HG03571 (cell line): ENCODE results near the gene SPATA31D3.
"Not testable (repeated sequence)": the region's sequence is repeated elsewhere in the genome, so short reads cannot be mapped to it uniquely, and the experiment has no call there.

Experiments
- ATAC-seq: cut with Tn5 transposase; IDR thresholded peaks from one replicate; pipeline ENCODE4 v1.9.1; 2021; ENCODE audit not compliant: unreplicated experiment

The SPATA31D3 gene

DNA sequence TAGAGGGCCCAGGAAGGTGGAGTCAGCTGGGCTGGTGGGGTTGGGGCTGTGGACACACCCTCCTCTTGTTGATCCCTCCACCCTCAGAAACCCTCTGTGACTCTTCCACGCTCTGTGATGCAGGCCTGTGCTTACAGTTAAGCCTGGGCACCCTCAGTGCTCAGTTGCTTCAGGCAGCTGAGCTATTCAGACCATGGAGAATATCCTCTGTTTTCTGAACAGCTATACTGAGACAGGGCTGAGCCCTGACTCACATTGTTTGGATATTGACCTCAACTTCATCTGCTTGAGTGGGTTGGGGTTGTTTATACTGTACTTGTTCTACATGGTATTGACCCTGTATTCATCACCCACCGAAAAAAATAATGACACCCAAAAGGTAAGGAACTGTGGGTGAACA, at the start of gene SPATA31D3:
TSS of gene SPATA31D3 (plus strand) at position 108 of the 400 bp plus-strand sequence. CDS start at position 194, 86 bp downstream.
- not testable (repeated sequence) for ATAC-seq

DNA sequence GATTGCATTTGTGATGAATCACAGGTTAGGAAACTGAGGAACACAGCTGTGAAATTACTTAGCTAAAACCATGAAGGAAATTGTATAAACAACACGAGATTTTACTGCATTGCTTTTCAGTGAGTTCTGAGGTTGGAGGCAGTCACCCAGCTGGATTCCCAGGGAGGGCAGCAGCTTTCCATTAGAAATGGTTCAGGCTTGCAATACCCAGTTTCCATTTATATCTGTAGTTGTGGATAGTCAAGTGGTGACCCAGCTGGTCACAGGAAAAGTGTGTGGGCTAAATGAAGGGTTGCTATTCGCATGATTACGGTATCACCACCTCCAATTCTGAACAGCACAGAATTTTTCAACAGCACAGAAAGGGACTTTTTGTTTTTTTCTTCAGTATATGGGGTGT, 49.4 kb upstream of the SPATA31D3 start:
- no peak for ATAC-seq

DNA sequence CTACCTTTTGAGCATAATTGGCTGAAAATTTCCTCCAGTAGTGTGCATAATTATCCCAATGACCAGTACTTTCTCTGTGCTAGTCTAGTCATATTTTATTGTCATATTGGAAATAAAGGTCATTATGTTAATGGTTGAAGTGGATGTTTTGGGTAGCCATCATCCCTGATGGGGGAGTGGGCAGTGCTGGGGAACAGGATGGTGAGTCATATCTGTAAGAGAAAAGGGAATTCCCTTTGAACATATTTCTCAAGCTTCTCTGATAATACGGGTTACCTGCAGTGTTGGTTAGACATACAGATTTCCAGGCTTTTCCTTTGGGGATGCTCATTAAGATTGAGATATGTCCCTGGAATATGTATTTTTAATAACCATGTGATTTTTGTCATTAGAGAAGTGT, 48.4 kb upstream of the SPATA31D3 start:
- ATAC-seq, result no peak

DNA sequence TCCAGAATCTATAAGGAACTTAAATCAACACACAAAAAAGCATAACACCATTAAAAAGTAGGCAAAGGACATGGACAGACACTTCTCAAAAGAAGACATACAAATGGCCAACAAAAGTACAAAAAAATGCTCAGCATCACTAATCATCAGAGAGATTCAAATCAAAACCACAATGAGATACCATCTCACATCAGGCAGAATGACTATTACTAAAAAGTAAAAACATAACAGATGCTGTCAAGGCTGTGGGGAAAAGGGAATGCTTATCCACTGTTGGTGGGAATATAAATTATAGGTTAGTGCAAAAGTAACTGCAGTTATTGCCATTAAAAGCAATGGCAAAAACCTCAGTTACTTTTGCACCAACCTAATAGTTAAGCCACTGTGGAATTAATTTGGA, 47.2 kb upstream of the SPATA31D3 start:
- ATAC-seq, result no peak

DNA sequence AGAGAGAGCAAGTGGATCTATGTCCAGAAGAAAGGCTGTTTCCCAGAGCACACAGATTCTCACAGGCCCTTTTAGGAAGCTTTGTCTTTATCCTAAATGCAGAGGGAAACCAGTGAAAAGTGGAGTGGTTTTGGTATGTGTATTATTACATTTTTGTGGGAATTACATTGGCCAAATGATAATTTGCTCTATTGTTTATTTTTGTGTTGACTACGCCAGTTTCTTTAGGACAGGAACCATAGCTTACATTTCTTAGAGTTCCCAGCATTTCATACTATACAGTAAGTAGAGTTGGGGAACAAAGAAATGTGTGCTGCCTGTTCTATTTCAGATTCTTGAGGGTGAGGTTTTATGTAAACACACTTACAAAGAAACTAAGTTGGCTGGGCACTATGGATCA, 44.4 kb upstream of the SPATA31D3 start:
- no peak for ATAC-seq

DNA sequence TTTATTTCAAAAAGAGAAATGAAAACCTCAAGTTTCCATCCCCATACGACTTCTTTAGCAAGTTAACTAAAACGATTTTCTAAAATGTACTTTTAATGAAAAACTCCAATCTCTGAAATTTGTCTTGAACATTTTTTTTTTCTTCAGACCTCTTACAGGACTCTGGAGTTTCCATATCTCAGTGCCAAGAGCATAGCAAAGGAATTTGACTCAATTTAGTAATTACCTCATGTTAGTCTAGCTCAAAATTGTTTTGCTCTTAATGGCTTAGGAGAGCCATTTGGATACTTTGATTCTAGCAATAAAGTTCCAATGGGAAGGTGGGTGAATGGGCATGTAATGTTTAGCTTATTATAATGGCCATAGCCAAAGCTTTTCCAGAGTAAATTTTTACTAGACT, 41.1 kb upstream of the SPATA31D3 start:
- no peak for ATAC-seq

DNA sequence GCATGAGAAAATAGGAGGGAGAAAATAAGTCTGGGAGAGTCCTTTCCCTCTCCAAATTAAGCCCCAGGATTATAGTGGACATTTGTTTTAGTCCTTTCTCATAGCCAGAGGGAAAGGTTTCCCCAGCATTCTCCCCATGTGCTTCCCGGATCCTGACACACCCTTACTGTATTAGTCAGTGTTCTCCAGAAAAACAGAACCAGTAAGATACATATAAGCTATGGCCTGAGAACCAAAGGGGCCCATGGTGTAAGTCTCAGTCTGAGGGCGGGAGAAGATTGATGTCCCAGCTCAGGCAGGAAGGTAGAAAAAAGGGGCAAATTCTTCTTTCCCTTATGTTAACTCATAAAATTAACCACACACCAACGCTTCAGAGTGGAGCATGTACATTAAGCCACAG, 40.7 kb upstream of the SPATA31D3 start:
- no peak for ATAC-seq

DNA sequence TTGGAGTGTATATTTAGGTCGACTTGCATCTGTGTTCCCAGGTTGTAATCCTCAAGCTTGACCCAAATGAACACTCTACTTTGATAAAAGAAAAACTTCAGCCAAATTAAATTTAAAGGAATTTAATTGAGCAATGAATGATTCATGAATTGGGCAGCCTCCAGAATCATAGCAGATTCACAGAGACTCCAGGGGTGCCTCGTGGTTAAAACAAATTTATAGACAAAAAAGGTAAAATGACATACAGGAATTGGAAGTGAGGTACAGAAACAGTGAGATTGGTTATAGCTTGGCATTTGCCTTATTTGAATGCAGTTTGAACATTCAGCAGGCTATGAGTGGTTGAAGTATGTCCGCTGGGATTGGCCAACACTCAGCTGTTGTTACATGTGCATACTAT, 36.6 kb upstream of the SPATA31D3 start:
- ATAC-seq, result no peak

DNA sequence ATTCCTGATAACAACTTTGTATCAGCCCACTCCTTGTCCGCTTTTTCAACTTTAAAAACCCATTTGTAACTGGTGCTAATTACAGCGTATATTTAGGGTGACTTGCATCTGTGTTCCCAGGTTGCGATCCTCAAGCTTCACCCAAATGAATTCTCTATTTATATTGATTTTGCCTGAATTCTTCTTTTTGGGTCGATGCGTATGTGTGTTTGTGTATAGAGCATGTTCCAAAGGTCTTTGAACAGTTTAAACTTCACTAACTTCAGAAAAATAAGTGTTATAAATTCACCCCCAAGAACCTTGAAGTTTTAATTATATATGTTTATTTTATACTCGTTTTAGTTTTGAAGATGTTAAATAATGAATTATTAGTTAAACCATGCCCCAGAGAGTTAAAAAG, 31.2 kb upstream of the SPATA31D3 start:
- ATAC-seq, result no peak

DNA sequence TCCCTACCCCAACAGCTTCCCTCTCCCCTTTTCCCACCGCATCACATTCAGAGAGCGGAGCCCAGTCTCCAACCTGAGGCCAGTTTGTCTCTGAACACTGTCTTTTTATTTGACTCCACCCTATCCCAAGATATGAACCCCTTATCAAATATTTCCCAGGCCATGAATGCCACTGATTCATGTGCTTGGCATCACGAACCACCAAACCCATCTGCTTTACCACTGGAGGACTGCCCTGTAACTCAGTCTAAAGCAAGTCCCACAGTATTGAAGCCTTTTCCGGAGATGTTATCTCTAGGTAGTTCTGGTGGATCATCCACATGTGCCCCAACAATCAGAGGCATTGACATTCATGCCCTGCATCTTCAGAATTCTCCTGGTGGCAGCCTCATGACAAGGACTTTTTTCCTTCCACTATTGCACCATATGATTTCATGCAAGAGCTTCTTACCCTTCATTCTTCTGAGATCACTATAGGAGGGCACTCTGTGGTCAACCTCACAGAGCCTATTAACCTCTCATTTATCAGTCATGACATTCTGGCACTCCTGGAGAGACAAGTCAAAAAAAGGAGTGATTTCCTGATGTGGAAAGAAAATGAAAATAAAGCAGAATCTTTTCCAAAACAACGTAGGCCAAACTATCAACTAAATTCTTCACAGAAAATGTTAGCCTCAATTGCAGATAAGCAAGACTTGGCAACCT, 27.3 kb upstream of the SPATA31D3 start:
- no peak for ATAC-seq

DNA sequence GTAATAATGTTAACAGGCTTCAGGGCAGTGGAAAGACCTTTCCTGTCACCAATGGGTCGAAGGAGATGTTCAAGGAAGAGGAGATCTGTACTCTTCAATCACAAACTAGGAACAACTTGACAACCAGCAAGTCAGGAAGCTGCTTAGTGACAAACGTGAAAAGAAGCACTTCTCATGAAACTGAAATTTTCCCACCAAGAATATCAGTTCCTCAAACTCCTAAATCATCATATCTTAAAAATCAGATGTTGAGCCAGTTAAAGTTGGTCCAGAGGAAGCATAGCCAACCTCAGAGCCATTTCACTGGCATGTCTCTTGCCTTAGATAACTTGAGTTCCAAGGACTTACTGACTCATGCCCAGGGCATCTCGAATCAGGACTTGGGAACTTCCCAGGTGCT, 24.8 kb upstream of the SPATA31D3 start:
- not testable (repeated sequence) for ATAC-seq

DNA sequence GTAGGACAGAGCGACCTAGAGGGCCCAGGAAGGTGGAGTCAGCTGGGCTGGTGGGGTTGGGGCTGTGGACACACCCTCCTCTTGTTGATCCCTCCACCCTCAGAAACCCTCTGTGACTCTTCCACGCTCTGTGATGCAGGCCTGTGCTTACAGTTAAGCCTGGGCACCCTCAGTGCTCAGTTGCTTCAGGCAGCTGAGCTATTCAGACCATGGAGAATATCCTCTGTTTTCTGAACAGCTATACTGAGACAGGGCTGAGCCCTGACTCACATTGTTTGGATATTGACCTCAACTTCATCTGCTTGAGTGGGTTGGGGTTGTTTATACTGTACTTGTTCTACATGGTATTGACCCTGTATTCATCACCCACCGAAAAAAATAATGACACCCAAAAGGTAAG, 15.0 kb upstream of the SPATA31D3 start, which contains the start of gene SPATA31D4:
TSS of gene SPATA31D4 (plus strand) at position 124 of the 400 bp plus-strand sequence. CDS start at position 210, 86 bp downstream.
- ATAC-seq, result not testable (repeated sequence)

DNA sequence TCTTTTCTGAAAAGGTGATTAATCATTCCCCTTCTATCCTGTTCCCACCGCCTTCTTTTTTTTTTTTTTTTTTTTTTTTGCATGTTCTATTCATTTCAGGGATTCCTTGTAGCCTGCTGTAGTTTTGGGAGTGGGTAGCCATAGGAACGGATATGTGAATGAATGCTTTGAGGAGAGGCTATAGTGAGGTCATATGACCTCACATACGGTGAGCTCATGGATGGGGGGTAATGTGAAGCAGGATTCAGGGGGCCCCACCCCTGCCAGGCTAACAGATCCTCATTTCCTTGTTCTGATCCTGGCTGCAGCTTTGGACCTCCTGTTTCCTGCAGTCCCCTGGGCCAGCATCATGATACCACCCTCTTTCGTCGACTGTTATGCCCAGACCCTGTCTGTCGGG, 13.2 kb upstream of the SPATA31D3 start:
- not testable (repeated sequence) for ATAC-seq

DNA sequence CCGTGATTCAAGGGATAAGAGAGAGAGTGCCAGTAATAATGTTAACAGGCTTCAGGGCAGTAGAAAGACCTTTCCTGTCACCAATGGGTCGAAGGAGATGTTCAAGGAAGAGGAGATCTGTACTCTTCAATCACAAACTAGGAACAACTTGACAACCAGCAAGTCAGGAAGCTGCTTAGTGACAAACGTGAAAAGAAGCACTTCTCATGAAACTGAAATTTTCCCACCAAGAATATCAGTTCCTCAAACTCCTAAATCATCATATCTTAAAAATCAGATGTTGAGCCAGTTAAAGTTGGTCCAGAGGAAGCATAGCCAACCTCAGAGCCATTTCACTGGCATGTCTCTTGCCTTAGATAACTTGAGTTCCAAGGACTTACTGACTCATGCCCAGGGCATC, 9.8 kb upstream of the SPATA31D3 start:
- ATAC-seq, result not testable (repeated sequence)

DNA sequence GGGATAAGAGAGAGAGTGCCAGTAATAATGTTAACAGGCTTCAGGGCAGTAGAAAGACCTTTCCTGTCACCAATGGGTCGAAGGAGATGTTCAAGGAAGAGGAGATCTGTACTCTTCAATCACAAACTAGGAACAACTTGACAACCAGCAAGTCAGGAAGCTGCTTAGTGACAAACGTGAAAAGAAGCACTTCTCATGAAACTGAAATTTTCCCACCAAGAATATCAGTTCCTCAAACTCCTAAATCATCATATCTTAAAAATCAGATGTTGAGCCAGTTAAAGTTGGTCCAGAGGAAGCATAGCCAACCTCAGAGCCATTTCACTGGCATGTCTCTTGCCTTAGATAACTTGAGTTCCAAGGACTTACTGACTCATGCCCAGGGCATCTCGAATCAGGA, 5.3 kb downstream of the SPATA31D3 start:
- not testable (repeated sequence) for ATAC-seq

DNA sequence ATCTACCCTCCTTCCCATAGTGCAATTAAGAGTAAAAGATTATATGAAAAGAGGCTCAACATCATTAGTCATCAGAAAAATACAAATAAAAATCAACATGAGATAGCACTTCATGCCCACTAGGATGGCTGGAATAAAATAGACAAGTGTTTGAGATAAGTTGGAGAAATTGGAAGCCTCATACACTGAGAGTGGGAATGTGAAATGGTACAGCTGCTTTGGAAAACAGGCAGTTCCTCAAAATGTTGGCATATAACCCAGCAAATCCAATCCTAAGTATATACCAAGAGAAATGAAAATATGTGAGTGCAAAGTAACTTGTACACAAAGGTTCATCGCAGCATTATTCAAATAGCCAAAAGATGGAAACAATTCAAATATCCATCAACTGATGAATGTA, 9.8 kb downstream of the SPATA31D3 start:
- ATAC-seq, result no peak

DNA sequence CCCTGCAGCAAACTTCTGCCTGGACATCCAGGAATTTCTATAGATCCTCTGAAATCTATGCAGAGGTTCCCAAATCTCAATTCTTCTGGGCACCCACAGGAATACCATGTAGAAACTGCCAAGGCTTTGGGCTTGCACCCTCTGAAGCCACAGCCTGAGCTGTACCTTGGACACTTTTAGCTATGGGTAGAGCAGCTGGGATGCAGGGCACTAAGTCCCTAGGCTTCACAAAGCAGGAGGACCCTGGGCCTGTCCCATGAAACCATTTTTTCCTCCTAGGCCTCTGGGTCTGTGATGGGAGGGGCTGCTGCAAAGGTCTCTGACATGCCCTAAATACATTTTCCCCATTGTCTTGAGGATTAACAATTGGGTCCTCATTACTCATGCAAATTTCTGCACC, 12.3 kb downstream of the SPATA31D3 start:
- no peak for ATAC-seq

DNA sequence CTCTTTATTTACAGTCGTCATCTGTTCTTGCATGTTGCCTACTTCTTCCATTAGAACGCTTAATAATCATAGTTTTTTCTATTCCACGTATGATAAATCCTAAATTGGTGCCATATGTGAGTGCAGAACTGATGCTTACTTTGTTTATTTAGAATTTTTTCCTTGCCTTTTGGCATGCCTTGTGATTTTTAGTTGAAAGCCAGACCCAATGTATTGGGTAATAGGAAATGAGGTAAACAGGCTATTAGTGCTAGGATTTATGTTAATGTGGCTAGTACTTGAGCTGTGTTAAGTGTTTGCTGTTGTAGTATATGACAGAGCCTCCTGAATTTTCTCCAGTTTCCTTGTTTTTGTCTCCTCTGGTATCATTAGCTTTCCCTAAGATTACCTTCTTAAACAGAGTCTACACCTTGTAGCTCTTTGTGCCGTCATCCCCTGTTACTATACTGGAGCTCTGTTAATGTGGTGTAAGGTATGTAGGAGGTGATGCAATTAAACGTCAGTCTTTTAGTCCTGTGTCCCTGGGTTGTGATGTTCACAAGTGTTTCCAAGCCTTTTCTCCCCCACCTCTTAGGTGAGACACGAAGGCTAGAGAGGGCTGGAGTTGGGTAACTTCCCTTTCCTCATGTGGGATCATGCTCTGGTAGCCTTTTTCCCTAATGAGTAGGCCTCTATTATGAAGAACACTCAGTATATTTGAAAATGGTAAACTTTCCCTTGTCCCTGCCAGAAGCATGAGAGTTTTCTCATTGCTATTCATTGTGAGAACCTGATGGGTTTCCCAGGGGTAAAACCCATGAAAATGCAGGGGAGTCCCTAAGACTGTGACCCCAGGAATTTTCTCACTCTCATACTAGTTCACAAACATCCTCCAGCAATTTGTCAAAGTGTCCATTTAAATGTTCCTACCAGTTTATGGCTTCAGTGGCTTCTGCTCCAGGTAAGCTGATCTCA, 21.2 kb downstream of the SPATA31D3 start:
- ATAC-seq, result no peak

DNA sequence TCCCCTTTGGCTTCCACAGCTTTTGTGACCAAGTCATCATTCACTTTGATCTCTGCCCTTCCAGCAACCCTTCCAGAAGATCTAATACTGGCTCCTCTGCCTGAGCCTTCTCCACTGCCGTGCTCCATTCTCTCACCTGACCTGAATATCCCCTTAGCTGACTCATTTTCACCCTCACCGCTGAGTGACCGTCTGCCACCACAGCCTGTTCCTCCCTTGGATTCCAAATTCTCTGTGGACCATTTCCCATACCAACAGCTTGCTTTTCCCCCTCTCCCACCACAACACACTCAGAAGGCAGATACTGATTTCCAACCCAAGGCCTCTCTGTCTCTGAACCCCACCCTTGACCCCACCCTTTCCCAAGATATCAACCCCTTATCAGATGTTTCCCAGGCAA, 24.7 kb downstream of the SPATA31D3 start:
- no peak for ATAC-seq

DNA sequence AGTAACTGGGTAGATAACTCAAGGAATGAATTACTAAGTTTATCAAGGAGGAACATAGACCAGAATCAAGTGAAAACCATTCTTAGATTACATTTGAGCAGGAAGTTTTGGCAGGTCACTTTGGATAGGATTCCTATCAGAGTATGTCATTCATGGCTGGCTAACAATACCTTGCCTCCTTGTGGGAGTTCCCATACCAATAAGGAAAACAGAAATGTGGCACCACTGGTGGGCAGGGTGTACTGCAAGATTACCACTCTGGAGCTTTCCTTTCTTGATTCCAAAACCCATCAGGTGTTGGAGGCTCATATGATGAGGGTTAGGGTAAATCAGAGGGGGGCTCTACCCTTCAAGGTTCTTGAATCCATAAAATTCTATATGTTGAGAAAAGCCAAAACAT, 26.7 kb downstream of the SPATA31D3 start:
- ATAC-seq, result no peak

DNA sequence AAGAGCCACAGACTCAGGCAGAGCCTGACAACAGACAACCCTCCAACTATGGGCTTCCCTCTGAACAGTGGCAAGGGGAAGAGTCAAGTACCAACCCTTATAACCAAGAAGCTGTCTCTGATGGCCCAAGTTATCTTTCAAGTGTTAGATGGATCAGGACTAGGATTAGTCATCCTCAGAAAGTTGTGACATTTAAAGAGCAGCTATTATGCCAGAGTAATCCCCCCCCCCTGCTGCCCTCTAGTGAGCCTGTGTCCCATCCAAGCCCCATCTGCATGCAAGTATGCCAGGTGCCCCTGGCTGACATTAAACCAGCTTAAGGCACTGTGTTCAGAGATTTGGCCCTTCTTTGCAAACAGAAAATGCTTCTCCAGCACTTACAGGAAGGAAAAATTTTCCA, 28.4 kb downstream of the SPATA31D3 start:
- no peak for ATAC-seq

DNA sequence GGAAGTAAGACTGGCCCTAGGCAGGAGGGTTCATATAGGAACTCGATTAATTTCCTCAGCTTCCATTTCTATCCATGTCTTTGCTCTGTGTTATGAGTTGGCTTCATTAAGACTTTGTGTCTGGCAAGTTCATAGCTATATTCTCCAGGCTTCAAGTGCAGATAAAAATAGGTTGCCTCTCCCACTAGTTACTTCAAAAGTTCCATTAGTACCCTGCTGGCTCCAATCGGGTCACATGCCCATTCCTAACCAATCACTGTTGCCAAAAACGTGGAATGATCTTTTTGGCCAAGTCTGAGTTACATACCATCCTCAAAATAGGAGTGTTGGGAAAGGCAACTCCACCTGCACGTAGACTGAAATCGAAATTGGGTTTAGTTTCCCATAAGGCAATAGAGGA, 31.5 kb downstream of the SPATA31D3 start:
- ATAC-seq, result no peak
